Right kidney (tissue), 1 donor: ENCODE data around the gene KIF26B.
"Not testable (repeated sequence)": the region's sequence is repeated elsewhere in the genome, so short reads cannot be mapped to it uniquely, and the experiment has no call there.

Experiments used
- DNase-seq: peaks from one replicate; pipeline ENCODE4 v3.0.0-alpha.2; 2016

The KIF26B gene

GRCh38 chr1:245704341-245704740, 549.6 kb downstream of the KIF26B start:
- no peak for DNase-seq

DNA sequence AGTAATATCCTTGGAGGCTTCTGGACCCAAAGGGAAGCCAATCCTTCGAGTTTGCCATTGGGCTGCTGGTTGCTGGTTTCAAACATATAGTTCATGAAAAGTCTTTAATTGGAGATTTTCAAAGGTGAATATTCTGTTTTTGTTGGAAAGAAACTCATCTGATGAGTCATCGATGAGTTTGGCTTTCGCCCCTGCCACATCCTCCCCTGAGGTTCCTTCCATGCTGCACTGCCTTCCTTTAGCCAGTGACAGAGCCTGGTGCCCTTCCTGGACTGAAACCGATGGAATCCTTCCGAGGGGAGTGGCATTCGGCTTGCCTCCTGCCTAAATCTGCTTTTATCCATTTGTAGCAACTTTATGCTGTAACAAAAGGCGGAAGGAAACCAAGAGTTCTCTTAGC, 550.0 kb downstream of the KIF26B start:
- DNase-seq, result no peak

DNA sequence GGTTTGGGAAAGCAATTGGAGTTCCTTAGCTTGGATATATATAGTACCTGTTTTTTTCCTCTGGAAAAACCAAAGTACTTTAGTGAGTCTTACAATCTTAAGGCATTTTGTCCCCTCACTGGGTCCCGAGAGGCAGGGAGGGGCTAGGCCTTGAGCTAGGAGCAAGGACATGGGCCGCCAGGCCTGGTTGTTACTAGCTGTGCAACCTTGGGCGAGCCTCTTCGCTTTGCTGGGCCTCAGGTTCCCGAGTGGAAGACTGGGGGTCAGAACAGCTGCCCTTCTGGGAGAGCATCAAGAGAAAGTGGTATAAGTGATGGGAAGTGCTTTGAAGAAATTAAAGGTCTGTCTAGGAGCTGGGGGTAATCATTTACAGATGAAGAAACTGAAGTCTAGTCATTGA, 553.2 kb downstream of the KIF26B start:
- no peak for DNase-seq

GRCh38 chr1:245710961-245711903, 556.4 kb downstream of the KIF26B start:
- DNase-seq, result no peak

GRCh38 chr1:245714027-245714426, 559.2 kb downstream of the KIF26B start:
- DNase-seq, result not testable (repeated sequence)

- no peak for DNase-seq
Observed at GRCh38 chr1:245715291-245715701, 560.5 kb downstream of the KIF26B start.

DNA sequence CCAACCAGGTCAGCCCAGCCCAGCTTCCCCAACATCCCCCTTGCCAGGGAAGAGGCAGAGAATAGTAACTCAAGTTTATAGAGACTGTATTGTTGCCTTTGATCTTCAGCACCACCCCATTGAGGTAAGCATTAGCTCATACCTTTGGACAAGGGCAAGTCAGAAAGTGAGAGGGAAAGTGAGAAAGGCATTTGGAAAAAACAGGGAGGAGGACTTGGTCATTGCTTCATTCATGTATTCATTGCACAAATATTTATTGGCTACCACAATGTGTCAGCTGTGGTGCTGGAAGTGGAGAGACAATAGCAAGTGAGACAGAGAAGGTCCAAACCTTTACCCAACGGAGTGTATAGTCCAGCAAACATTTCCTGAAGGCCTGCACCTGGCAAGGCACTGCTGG, 561.2 kb downstream of the KIF26B start:
- DNase-seq, result no peak

- no peak for DNase-seq
Observed at GRCh38 chr1:245716561-245716960, 561.8 kb downstream of the KIF26B start.

DNA sequence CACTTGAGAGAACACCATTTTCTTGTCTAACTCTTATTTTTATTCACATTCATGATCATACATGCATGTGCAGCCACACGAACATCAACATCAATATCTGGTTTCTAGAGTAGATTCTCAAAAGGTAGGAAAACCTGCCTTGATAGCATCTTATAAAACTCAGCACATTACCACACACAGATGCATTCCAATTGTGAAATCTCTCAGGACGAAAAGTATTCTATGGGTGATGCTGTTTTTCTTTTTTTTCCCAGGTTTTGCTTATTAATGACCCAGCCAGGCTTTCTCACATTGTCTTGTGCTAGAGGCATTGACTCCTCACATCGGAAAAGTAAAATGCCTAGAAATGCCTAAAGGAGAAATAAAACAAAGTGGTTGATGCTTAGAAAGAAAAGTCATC, 562.8 kb downstream of the KIF26B start:
- DNase-seq, result no peak

- no peak for DNase-seq
Observed at GRCh38 chr1:245718123-245718522, 563.3 kb downstream of the KIF26B start.

- no peak for DNase-seq
Observed at GRCh38 chr1:245718951-245719350, 564.2 kb downstream of the KIF26B start.

GRCh38 chr1:245721488-245721887, 566.7 kb downstream of the KIF26B start:
- no peak for DNase-seq

GRCh38 chr1:245728035-245728434, 573.2 kb downstream of the KIF26B start:
- not testable (repeated sequence) for DNase-seq

GRCh38 chr1:245730801-245731200, 576.0 kb downstream of the KIF26B start:
- no peak for DNase-seq

GRCh38 chr1:245740336-245740735, 585.6 kb downstream of the KIF26B start:
- not testable (repeated sequence) for DNase-seq

- peak; percentile 42 for DNase-seq
Observed at GRCh38 chr1:245742896-245743295, 588.1 kb downstream of the KIF26B start.

DNA sequence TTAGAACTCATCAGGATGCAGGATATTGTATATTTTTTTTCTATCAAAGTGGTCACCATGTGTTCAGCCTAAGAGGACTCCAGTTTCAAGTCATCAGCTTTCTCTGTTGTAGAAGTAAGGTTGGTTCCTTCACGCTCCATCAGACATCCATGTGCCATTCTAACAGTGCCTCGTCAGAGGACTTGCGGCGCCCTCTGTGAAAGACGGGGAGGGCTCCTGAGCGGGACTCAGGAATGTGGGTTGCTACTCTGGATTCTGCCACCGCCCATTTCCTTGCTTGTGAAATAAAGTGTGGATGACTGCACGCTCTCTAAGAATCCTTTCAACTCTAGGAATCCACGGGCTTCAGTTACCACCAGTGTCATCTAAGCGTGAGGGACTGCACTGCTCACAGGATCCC, 593.5 kb downstream of the KIF26B start:
- peak; percentile 11 for DNase-seq

DNA sequence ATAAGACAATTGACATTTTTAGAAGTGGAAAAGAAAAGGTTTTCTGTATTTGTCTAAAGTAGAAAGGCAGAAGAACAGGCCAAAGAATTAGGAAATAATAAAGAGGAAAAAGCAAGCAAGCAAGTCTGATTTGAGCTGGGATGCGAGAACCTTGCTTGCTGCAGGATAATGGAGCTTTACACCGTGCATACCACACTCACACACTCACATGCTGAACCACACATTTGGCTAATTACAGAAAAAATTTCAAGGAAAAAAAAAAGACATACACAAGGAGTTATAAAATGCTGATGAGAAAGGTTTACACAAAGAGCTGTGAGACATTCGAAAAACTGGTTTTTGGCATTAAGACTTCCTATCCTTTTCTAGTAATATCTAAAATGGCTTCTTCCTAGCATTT, 593.9 kb downstream of the KIF26B start:
- DNase-seq, result no peak

GRCh38 chr1:245749053-245749452, 594.3 kb downstream of the KIF26B start:
- DNase-seq, result no peak

DNA sequence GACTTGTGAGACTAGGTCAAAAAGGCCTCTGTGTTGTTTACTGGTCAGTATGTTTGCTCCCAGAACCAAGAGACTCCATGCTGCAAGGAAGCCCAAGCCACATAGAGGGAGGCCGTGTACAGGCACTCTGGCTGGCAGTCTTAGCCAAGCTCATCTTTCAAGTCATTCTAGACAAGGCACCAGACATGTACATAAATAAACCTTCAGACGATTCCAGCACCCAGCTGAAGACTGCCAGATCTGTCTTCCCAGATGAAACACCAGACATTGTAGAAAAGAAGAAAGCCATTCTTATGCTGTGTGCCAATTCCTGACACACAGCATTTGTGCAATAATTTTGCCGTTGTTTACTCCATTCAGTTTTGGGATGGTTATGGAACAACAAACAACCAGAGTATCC, 595.5 kb downstream of the KIF26B start:
- no peak for DNase-seq

GRCh38 chr1:245751116-245751515, 596.3 kb downstream of the KIF26B start:
- DNase-seq, result no peak

DNA sequence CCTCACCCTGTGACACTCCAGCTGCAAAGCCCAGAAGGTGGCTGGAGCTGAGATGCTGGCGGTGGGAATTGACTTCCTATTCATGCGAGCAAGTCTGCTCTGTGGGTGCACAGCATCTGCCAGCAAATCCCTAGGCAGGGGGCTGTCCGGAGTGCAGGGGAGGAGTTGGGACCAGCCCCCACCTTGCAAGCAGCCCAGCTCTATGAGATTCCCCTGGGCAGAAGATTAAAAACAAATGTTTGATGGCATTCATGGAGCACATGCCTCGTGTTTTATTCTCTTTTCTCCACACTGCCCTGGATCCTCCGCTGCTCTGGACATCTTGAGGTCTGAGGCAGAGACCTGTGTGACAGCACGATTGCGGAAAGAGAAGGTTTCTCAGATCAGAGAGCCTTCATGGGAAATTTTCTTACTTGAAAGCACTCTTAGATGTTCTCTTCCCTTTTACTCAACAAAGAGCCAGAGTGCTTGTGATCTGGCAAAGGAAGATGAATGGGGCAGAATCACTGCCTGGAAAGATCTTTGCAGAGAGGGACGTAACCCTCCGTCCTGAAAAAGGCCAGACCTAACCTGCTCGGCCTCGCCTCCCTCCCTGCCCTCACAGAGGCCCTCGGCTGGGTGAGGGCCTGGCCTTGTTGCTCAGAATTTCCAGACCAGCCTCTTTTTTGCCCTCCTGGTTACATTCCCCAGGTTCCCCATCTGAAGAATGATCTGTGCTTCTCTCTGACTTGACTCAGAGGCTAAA, 597.1 kb downstream of the KIF26B start:
- peak; percentile 13 for DNase-seq

DNA sequence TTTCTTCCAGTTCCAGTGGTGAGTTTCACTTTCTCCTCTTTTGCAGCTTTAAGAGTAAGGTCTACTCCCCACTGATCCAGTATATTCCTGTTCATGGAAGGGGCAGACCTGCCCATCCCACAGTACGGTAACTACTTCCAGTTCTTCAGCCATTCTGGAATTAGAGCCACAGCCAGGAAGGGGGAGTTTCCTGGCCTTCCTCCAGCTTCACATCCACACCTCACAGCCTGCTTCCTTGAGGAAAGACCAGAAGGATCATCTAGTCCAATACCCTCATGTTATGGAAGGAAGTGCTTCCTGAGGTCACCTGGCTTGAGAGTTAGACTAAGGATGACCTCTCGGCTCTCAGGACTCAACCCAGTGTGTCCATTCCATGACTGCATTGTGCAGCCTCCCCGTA, 597.8 kb downstream of the KIF26B start:
- no peak for DNase-seq

DNA sequence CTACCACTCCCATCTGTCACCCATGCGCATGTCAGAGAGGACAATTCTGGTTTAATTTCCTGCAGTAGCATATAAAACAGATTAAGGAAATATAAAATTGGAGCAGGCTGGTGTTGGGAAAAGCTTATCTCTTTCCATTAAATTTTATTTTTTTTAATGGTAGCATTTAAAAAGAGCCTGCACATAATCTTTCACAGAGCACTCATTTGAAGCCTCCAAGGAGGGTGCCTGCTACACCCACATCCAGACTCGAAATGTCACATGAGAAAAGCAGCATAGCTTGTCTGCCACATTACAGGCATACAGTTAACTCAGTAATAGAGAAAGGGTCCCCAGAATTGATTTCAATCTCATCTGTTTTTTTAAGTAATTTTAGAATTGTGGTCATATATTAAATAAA, 599.0 kb downstream of the KIF26B start:
- no peak for DNase-seq
